IMR-90 (cell line): Measurements from ENCODE around the gene SEMA3G. TPM values are rescaled to one million over a fixed set of nuclear protein-coding genes. Genes with fewer than 3 reads are reported as not detected.

Experiments
- ATAC-seq: fragments of 200-7000 bp; cut with Tn5 transposase; 2 replicates; pipeline ENCODE4 v1.9.1; 2020; ENCODE audit warnings: low read depth, mild to moderate bottlenecking, moderate library complexity
- BruUV-seq: library from RNA; stranded (reverse); fragments of 400-500 nt; replicated peaks from 2 replicates; lab custom pipeline; 2021; lab: Mats Ljungman, UMichigan
- CTCF ChIA-PET: fragments of 300-600 bp; formaldehyde crosslinking; extraction: SDS; loops from one replicate; lab custom pipeline; 2021; ENCODE audit warnings: antibody characterized with exemption; lab: Yijun Ruan, JAX
- POLR2A ChIA-PET: fragments of 300-600 bp; sonication (Branson Sonifier 250); formaldehyde crosslinking; loops from one replicate; lab custom pipeline; 2022; ENCODE audit warnings: antibody characterized with exemption; ENCODE audit not compliant: unreplicated experiment; lab: Charles Lee
- DNase-seq: peaks from one replicate; pipeline ENCODE4 v3.0.0; 2013
- H2AFZ ChIP-seq: replicated peaks from 2 replicates; pipeline ENCODE3; 2013; ENCODE audit warnings: low read length, mild to moderate bottlenecking; ENCODE audit not compliant: poor library complexity
- H2AK5ac ChIP-seq: 2 replicates; pipeline ENCODE4 v1.6.1; 2013; ENCODE audit warnings: low read depth, low read length, inconsistent platforms
- H2AK9ac ChIP-seq: replicated peaks from 2 replicates; pipeline ENCODE3; 2013; ENCODE audit warnings: mild to moderate bottlenecking, low read depth, low read length, moderate library complexity; ENCODE audit not compliant: poor library complexity
- H2BK120ac ChIP-seq: 2 replicates; pipeline ENCODE4 v1.6.1; 2013; ENCODE audit warnings: low read depth, low read length, inconsistent platforms
- H2BK15ac ChIP-seq: 3 replicates; pipeline ENCODE4 v1.6.1; 2013; ENCODE audit warnings: low read depth, low read length, inconsistent platforms
- H2BK20ac ChIP-seq: 2 replicates; pipeline ENCODE4 v1.6.1; 2013; ENCODE audit warnings: low read depth, mild to moderate bottlenecking, inconsistent platforms, low read length, moderate library complexity
- H2BK5ac ChIP-seq: 2 replicates; pipeline ENCODE4 v1.6.1; 2013; ENCODE audit warnings: mild to moderate bottlenecking, low read depth, low read length, inconsistent platforms; ENCODE audit not compliant: poor library complexity, severe bottlenecking
- H3K14ac ChIP-seq: replicated peaks from 2 replicates; pipeline ENCODE4 v1.6.1; 2013; ENCODE audit warnings: low read depth, low read length, inconsistent platforms
- H3K18ac ChIP-seq: 2 replicates; pipeline ENCODE4 v1.6.1; 2013; ENCODE audit warnings: low read depth, low read length, control low read depth
- H3K23ac ChIP-seq: 2 replicates; pipeline ENCODE4 v1.6.1; 2013; ENCODE audit warnings: low read depth, low read length, inconsistent platforms
- H3K27ac ChIP-seq: 2 replicates; pipeline ENCODE4 v1.5.1; 2013; ENCODE audit warnings: mild to moderate bottlenecking, control low read depth, low read length; ENCODE audit not compliant: insufficient read depth
- H3K27me3 ChIP-seq: 2 replicates; pipeline ENCODE4 v1.6.1; 2013; ENCODE audit warnings: low read length; ENCODE audit not compliant: control insufficient read depth, insufficient read depth
- H3K36me3 ChIP-seq: 2 replicates; pipeline ENCODE4 v1.6.1; 2013; ENCODE audit warnings: low read length, mixed read lengths; ENCODE audit not compliant: control insufficient read depth, insufficient read depth
- H3K4ac ChIP-seq: 2 replicates; pipeline ENCODE4 v1.6.1; 2013; ENCODE audit warnings: low read depth, low read length, inconsistent platforms
- H3K4me1 ChIP-seq: 2 replicates; pipeline ENCODE4 v1.6.1; 2013; ENCODE audit warnings: low read length, mixed read lengths; ENCODE audit not compliant: control insufficient read depth, insufficient read depth
- H3K4me2 ChIP-seq: 2 replicates; pipeline ENCODE4 v1.6.1; 2013; ENCODE audit warnings: low read depth, mild to moderate bottlenecking, control low read depth, low read length, moderate library complexity
- H3K4me3 ChIP-seq: 2 replicates; pipeline ENCODE4 v1.5.1; 2013; ENCODE audit warnings: low read depth, mild to moderate bottlenecking, control low read depth, low read length, moderate library complexity; ENCODE audit not compliant: insufficient read depth
- H3K56ac ChIP-seq: 2 replicates; pipeline ENCODE4 v1.6.1; 2013; ENCODE audit warnings: low read length, inconsistent platforms; ENCODE audit not compliant: insufficient read depth; ENCODE audit errors: extremely low read depth
- H3K79me1 ChIP-seq, 2 experiments: 2 replicates each; pipeline ENCODE4 v1.6.1; 2013; ENCODE audit warnings: low read length in 2 of 2, inconsistent platforms in 1 of 2, low read depth in 1 of 2
- H3K9ac ChIP-seq: 2 replicates; pipeline ENCODE4 v1.6.1; 2013; ENCODE audit warnings: low read depth, low read length, control low read depth
- H3K9me1 ChIP-seq: 2 replicates; pipeline ENCODE4 v1.6.1; 2013; ENCODE audit warnings: low read length, inconsistent platforms; ENCODE audit not compliant: insufficient read depth
- H3K9me3 ChIP-seq: 2 replicates; pipeline ENCODE4 v1.6.1; 2013; ENCODE audit warnings: low read length; ENCODE audit not compliant: control insufficient read depth, insufficient read depth
- H4K20me1 ChIP-seq: 2 replicates; pipeline ENCODE4 v1.6.1; 2013; ENCODE audit warnings: low read length, inconsistent platforms; ENCODE audit not compliant: insufficient read depth
- H4K5ac ChIP-seq: 2 replicates; pipeline ENCODE4 v1.6.1; 2013; ENCODE audit warnings: mild to moderate bottlenecking, low read depth, low read length, control low read depth
- H4K8ac ChIP-seq, 2 experiments: 2 replicates each; pipeline ENCODE4 v1.6.1; 2013; ENCODE audit warnings: low read depth in 2 of 2, low read length in 2 of 2, control low read depth in 1 of 2, inconsistent platforms in 1 of 2
- H4K91ac ChIP-seq: 2 replicates; pipeline ENCODE4 v1.6.1; 2013; ENCODE audit warnings: low read depth, low read length, inconsistent platforms; ENCODE audit not compliant: insufficient read depth
- MXI1 ChIP-seq: IDR thresholded peaks from 2 replicates; pipeline ENCODE4 v1.6.1; 2012; ENCODE audit warnings: low read depth, mild to moderate bottlenecking, low read length, moderate library complexity, borderline replicate concordance
- NFE2L2 ChIP-seq: fragments of 150-350 bp; IDR thresholded peaks from 2 replicates; pipeline ENCODE4 v1.6.1; 2016; ENCODE audit warnings: low read depth, mild to moderate bottlenecking, low read length
- WGBS, 2 experiments: methylation state at CpG; one replicate each; pipeline versions ENCODE4 v1.1.5 to v1.1.7; 2013; ENCODE audit warnings: missing lambda C conversion rate in 2 of 2; ENCODE audit not compliant: insufficient read length in 1 of 2; ENCODE audit errors: extremely low coverage in 2 of 2; 5-methylcytosine and 5-hydroxymethylcytosine counted together
- dilution Hi-C: fragments of 300-500 bp; cut with HindIII; formaldehyde crosslinking; loops from one replicate; pipeline ENCODE4 v1.14.3; 2018; ENCODE audit warnings: low sequenced_read_pairs; ENCODE audit not compliant: unreplicated experiment
- in situ Hi-C: fragments of 300-500 bp; cut with MboI; formaldehyde crosslinking; loops from 3 replicates; pipeline ENCODE4 v1.14.3; 2019; ENCODE audit warnings: low sequenced_read_pairs, inconsistent platforms, mixed read lengths
- intact Hi-C: fragments of 100-400 bp; cut with micrococcal nuclease; formaldehyde crosslinking; loops from 2 replicates; pipeline ENCODE4 v1.10.0; 2022
- polyA plus RNA-seq, 3 experiments: library from polyadenylated mRNA; depleted of rRNA; stranded (reverse); fragments of >200 nt; gene quantifications; 2 replicates each; pipeline ENCODE4 v1.2.3, GENCODE V29; 2012; ENCODE audit warnings: low replicate concordance in 1 of 3
- total RNA-seq: library from RNA; depleted of rRNA; stranded (reverse); fragments of >200 nt; gene quantifications from 2 replicates; pipeline ENCODE4 v1.2.3, GENCODE V29; 2012

SEMA3G gene
- total and polyA plus RNA-seq, 2 of the 4 experiments (the other 2 are of a cell fraction): 0.07 TPM; not detected in 1

DNA sequence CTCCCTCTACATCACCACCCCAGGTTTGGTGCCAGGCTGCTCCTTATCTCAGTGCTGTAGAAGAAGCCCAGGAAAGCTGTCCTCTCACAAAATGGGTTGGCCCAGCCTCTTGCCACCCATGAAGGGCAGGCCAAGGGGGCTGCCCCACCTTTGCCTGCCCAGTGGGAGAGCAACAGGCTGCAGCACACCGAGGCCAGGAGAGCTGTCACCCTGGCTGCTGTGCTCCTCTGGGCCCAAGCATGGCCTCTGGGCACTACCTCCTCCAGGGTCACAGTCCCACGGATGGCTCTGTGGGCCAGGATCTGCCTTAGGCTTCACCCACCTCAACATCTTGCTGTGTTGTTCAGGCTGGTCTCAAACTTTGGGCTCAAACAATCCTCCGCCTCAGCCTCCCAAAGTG is 43.8 kb upstream of the SEMA3G start:
- Histone ChIP-seq H2AFZ (no peak overlapping the region), H4K5ac (no peak overlapping the region), H2BK5ac (no peak overlapping the region), H3K9me3 (no peaks in the 10 kb centered on the region), H4K8ac (no peak overlapping the region), H3K4ac (no peak overlapping the region), H3K9me1 (peaks cover 3% of the 10 kb centered on the region; the same call in 1 of the 2 replicates), H2BK15ac (no peak overlapping the region), H4K91ac (no peak overlapping the region), H3K14ac (no peak overlapping the region), H3K9ac (no peak overlapping the region), H2BK20ac (no peak overlapping the region), H2AK9ac (no peak overlapping the region), H2BK120ac (no peak overlapping the region), H3K27me3 (no peaks in the 10 kb centered on the region), H3K23ac (no peak overlapping the region), H3K18ac (no peak overlapping the region), H3K79me1 (peaks cover 4 to 32% of the 10 kb centered on the region in 2 experiments; a peak in 3 of 4 replicates), H3K27ac (no peak overlapping the region), H3K36me3 (peaks cover 86% of the 10 kb centered on the region), H3K56ac (no peak overlapping the region), H3K4me2 (no peak overlapping the region), H4K20me1 (peaks cover 22% of the 10 kb centered on the region), H2AK5ac (no peak overlapping the region), H3K4me3 (no peak overlapping the region), H3K4me1 (peaks cover 4% of the 10 kb centered on the region; the same call in 1 of the 2 replicates)
- no TSS peak for BruUV-seq
- DNase-seq: no peak
- no peak for TF ChIP-seq MXI1
- no peak for TF ChIP-seq NFE2L2
- intact Hi-C loops: no loop called here
- in situ Hi-C loops: no loop called here
- ATAC-seq: no peak
- 90% methylated on average over 2 of the region's 3 CpGs; no CpG with 5 or more reads in 1 of the 2 experiments for WGBS, 2 experiments
- POLR2A ChIA-PET: no interaction called here
- CTCF ChIA-PET: no interaction called here
- dilution Hi-C loops: no loop called here
